HepG2 (cell line): Measurements from ENCODE around the gene TMEM225.

Experiments used
- CBFB ChIP-seq: sonication (generic); formaldehyde crosslinking; IDR thresholded peaks from 2 replicates; pipeline ENCODE4 v1.4.0; 2020; ENCODE audit warnings: missing genetic modification reagents
- CBX2 ChIP-seq, 2 experiments: fragments of 200-600 bp in 1 of 2; sonication (generic); formaldehyde crosslinking in 1 of 2; IDR thresholded peaks; 2 replicates each; pipeline versions ENCODE4 v1.7.0 to v1.8.1; 2018 to 2022; ENCODE audit warnings: low read depth in 2 of 2, low read length in 1 of 2, mild to moderate bottlenecking in 1 of 2, missing genetic modification reagents in 1 of 2
- CEBPB ChIP-seq: IDR thresholded peaks from 2 replicates; pipeline ENCODE4 v1.6.1; 2011; ENCODE audit warnings: low read depth, low read length, improper control_type of control experiment, borderline replicate concordance
- KDM4B ChIP-seq: sonication (generic); formaldehyde crosslinking; IDR thresholded peaks from 2 replicates; pipeline ENCODE4 v1.4.0; 2020; ENCODE audit warnings: missing genetic modification reagents
- MAFG ChIP-seq: sonication (generic); formaldehyde crosslinking; IDR thresholded peaks from 2 replicates; pipeline ENCODE4 v1.5.1; 2020; ENCODE audit warnings: mild to moderate bottlenecking, missing genetic modification reagents
- NFATC3 ChIP-seq: sonication (generic); formaldehyde crosslinking; IDR thresholded peaks from 2 replicates; pipeline ENCODE4 v1.5.1; 2020; ENCODE audit warnings: mild to moderate bottlenecking, missing genetic modification reagents
- POLR2A ChIP-seq, 2 experiments: IDR thresholded peaks; 2 replicates each; pipeline ENCODE4 v1.6.1; 2011; ENCODE audit warnings: low read depth in 2 of 2, low read length in 2 of 2, mild to moderate bottlenecking in 1 of 2, moderate library complexity in 1 of 2; ENCODE audit not compliant: insufficient read depth in 1 of 2
- SRF ChIP-seq: IDR thresholded peaks from 2 replicates; pipeline ENCODE4 v1.6.1; 2011; ENCODE audit warnings: mild to moderate bottlenecking, low read depth, low read length, moderate library complexity
- TBP ChIP-seq: sonication (generic); formaldehyde crosslinking; IDR thresholded peaks from 2 replicates; pipeline ENCODE4 v1.5.0; 2020; ENCODE audit warnings: missing genetic modification reagents
- TF ChIP-seq, protein P1 (sequence below): IDR thresholded peaks from 2 replicates; pipeline ENCODE4 v1.6.1; 2012; ENCODE audit warnings: low read length, improper control_type of control experiment
- TF ChIP-seq, protein P2 (sequence below): sonication (generic); formaldehyde crosslinking; IDR thresholded peaks from 2 replicates; pipeline ENCODE4 v1.5.0; 2020; ENCODE audit warnings: mild to moderate bottlenecking, missing genetic modification reagents, moderate library complexity
- TF ChIP-seq, protein P3 (sequence below): sonication (generic); formaldehyde crosslinking; IDR thresholded peaks from 2 replicates; pipeline ENCODE4 v1.4.0; 2020; ENCODE audit warnings: missing genetic modification reagents
- TF ChIP-seq, protein P4 (sequence below): sonication (generic); formaldehyde crosslinking; IDR thresholded peaks from 2 replicates; pipeline ENCODE4 v1.4.0; 2020; ENCODE audit warnings: mild to moderate bottlenecking, missing genetic modification reagents

DNA sequence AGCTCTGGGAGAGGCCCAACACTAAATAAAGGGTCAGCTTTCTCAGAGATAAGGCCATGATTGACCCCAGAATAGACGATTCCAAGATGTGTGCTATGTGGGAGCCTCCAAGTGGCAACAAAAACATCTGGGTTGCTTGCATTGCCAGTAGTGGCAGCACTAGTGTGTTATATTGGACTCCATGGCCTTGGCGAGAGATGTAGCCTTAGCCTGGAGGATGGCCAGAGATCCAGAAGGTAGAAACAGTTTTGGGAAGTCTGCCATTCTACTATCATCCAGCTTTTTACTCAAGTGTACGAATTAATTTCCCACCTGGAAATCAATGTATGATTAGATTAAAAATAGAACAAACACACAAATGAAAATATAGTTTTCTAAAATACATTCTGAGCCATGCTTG is 19.5 kb upstream of the TMEM225 start:
- TF ChIP-seq CBFB (CRISPR knock-in tag) (no peak), SRF (no peak), CBX2 (IDR thresholded peaks at IDR 0.05; ENCODE audit: low read depth, low read length) (no peak), CBX2 (CRISPR knock-in tag; IDR thresholded peaks at IDR 0.05; ENCODE audit: low read depth) (no peak), POLR2A (IDR thresholded peaks at IDR 0.05; ENCODE audit: insufficient read depth in 1 of 2, low read depth in 2 of 2, low read length in 2 of 2) (no peak), TBP (CRISPR knock-in tag) (no peak), CEBPB (no peak), NFATC3 (CRISPR knock-in tag) (no peak), MAFG (CRISPR knock-in tag) (no peak), KDM4B (CRISPR knock-in tag) (no peak)
- TF ChIP-seq, protein P1, sequence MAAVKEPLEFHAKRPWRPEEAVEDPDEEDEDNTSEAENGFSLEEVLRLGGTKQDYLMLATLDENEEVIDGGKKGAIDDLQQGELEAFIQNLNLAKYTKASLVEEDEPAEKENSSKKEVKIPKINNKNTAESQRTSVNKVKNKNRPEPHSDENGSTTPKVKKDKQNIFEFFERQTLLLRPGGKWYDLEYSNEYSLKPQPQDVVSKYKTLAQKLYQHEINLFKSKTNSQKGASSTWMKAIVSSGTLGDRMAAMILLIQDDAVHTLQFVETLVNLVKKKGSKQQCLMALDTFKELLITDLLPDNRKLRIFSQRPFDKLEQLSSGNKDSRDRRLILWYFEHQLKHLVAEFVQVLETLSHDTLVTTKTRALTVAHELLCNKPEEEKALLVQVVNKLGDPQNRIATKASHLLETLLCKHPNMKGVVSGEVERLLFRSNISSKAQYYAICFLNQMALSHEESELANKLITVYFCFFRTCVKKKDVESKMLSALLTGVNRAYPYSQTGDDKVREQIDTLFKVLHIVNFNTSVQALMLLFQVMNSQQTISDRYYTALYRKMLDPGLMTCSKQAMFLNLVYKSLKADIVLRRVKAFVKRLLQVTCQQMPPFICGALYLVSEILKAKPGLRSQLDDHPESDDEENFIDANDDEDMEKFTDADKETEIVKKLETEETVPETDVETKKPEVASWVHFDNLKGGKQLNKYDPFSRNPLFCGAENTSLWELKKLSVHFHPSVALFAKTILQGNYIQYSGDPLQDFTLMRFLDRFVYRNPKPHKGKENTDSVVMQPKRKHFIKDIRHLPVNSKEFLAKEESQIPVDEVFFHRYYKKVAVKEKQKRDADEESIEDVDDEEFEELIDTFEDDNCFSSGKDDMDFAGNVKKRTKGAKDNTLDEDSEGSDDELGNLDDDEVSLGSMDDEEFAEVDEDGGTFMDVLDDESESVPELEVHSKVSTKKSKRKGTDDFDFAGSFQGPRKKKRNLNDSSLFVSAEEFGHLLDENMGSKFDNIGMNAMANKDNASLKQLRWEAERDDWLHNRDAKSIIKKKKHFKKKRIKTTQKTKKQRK, result no peak
- TF ChIP-seq, protein P2, sequence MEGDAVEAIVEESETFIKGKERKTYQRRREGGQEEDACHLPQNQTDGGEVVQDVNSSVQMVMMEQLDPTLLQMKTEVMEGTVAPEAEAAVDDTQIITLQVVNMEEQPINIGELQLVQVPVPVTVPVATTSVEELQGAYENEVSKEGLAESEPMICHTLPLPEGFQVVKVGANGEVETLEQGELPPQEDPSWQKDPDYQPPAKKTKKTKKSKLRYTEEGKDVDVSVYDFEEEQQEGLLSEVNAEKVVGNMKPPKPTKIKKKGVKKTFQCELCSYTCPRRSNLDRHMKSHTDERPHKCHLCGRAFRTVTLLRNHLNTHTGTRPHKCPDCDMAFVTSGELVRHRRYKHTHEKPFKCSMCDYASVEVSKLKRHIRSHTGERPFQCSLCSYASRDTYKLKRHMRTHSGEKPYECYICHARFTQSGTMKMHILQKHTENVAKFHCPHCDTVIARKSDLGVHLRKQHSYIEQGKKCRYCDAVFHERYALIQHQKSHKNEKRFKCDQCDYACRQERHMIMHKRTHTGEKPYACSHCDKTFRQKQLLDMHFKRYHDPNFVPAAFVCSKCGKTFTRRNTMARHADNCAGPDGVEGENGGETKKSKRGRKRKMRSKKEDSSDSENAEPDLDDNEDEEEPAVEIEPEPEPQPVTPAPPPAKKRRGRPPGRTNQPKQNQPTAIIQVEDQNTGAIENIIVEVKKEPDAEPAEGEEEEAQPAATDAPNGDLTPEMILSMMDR (CRISPR knock-in tag), result no peak
- TF ChIP-seq, protein P3, sequence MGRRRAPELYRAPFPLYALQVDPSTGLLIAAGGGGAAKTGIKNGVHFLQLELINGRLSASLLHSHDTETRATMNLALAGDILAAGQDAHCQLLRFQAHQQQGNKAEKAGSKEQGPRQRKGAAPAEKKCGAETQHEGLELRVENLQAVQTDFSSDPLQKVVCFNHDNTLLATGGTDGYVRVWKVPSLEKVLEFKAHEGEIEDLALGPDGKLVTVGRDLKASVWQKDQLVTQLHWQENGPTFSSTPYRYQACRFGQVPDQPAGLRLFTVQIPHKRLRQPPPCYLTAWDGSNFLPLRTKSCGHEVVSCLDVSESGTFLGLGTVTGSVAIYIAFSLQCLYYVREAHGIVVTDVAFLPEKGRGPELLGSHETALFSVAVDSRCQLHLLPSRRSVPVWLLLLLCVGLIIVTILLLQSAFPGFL (CRISPR knock-in tag), result no peak
- TF ChIP-seq, protein P4, sequence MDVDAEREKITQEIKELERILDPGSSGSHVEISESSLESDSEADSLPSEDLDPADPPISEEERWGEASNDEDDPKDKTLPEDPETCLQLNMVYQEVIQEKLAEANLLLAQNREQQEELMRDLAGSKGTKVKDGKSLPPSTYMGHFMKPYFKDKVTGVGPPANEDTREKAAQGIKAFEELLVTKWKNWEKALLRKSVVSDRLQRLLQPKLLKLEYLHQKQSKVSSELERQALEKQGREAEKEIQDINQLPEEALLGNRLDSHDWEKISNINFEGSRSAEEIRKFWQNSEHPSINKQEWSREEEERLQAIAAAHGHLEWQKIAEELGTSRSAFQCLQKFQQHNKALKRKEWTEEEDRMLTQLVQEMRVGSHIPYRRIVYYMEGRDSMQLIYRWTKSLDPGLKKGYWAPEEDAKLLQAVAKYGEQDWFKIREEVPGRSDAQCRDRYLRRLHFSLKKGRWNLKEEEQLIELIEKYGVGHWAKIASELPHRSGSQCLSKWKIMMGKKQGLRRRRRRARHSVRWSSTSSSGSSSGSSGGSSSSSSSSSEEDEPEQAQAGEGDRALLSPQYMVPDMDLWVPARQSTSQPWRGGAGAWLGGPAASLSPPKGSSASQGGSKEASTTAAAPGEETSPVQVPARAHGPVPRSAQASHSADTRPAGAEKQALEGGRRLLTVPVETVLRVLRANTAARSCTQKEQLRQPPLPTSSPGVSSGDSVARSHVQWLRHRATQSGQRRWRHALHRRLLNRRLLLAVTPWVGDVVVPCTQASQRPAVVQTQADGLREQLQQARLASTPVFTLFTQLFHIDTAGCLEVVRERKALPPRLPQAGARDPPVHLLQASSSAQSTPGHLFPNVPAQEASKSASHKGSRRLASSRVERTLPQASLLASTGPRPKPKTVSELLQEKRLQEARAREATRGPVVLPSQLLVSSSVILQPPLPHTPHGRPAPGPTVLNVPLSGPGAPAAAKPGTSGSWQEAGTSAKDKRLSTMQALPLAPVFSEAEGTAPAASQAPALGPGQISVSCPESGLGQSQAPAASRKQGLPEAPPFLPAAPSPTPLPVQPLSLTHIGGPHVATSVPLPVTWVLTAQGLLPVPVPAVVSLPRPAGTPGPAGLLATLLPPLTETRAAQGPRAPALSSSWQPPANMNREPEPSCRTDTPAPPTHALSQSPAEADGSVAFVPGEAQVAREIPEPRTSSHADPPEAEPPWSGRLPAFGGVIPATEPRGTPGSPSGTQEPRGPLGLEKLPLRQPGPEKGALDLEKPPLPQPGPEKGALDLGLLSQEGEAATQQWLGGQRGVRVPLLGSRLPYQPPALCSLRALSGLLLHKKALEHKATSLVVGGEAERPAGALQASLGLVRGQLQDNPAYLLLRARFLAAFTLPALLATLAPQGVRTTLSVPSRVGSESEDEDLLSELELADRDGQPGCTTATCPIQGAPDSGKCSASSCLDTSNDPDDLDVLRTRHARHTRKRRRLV (CRISPR knock-in tag), result no peak
